GM18511 (cell line): ENCODE measurements around the gene MISP.
A peak's percentile ranks its signal among the peaks of the same experiment; 100 is the strongest.

Experiments used
- ATAC-seq: cut with Tn5 transposase; IDR thresholded peaks from one replicate; pipeline ENCODE4 v1.9.1; 2021; ENCODE audit warnings: mild to moderate bottlenecking, moderate library complexity; ENCODE audit not compliant: unreplicated experiment

Gene MISP

DNA sequence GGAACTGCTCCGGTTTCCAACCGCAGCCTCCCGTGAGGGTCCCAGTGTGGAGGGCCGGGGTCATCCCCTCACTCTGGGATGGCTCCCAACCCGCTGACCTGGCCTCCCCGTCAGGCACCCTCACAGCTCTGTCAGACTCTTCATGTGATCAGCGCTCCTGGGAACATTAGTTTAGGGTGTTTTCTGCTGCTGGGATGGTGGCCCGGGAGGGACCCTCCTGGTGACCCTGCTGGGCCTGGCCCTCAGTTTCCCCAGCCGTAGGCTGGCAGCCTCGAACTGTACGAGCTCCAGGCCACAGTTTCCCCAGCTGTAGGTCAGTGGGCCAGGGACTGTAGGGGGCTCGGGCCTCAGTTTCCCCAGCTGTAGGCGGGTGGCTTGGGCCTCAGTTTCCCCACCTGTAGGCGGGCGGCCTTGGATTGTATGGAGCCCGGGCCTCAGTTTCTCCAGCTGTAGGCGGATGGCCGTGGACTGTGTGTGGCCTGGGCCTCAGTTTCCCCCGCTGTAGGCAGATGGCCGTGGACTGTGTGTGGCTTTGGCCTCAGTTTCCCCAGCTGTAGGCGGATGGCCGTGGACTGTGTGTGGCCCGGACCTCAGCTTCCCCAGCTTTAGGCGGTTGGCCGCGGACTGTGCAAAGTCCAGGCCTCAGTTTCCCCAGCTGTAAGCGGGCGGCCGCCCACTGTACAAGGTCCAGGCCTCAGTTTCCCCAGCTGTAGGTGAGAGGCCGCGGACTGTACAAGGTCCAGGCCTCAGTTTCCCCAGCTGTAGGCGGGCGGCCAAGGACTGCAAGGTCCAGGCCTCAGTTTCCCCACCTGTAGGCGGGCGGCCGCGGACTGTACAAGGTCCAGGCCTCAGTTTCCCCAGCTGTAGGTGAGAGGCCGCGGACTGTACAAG is 45.0 kb downstream of the MISP start:
- no peak for ATAC-seq

DNA sequence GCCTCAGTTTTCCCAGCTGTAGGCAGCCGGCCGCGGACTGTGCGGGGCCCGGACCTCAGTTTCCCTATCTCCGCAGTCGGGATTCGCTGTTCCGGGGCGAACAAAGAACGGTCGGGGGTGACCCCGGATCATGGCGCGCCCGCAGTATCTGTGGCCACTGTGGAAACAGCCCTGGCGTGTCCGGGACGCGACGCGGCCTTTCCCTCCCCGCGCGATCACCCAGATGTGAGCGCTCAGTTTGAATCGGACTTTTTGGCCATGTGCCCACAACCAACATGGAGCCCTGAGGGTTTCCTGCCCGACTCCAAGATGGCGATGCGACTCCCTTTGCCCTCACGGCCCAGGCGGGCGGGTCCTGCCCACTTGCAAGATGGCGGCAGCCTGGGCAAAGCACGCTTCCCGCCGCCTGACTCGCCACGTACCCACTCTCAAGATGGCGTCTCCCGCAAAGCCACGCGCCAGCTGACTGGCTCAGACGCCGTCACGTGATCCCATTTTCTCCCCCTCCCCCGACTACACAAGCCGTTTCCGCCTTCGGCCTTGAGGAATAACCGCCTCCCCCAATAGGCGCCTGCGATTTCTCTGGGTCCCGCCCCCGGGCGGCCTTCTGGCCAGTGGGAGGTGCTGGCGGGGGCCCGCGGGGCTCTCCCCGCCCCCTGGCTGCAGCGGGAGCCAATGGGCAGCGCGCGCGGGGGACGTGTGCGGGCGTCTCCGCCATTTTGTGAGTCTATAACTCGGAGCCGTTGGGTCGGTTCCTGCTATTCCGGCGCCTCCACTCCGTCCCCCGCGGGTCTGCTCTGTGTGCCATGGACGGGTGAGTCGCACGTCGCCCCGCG is 46.0 kb downstream of the MISP start, which contains the start of gene PTBP1:
Gene PTBP1, plus strand, starts transcription at position 761 of the 836 bp plus-strand sequence. Its CDS starts 46 bp downstream, at position 807.
- ATAC-seq: peak; percentile 81

DNA sequence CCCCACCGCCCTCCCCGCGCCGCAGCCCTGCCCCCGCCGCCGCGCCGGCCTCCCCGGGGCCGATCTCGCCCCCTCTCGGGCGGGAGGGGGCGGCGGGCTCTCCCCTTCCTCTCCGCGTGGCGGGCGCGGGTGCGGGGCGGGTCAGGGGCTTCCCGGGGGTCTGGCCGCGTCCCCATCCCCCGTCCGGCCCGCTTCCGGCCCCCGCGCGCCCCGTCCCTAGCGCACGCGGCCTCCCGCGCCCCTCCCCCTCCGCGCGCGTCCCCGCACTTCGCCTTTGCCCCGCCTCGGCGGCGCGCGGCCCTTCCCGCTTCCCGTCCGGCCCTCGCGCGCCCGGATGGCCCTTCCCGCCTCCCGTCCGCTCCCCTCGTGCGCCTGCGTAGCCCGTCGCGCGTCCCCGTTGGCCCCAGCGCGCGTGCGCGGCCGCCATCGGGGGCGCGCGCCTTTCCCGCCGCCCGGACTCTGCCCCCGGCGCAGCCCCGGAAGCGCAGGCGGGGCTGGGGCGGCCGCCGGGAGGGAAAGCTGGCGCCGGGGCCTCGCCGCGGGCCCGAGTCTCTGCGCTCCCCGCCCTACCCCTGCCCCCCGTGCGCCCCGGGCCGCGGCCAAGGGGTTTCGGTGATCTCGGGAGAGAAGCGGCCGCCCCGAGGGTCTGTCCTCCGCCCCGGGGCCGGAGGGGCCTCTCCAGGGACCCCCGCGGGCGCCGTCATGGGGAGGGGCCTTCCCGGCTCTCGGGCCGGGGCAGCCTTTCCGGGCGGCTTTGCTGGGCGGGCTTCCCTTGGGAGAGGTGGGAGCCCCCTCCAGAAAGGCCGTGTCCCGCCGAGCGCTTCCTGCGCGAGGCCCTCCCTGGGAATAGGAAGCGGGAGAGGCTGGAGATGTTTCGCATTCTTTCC is 46.9 kb downstream of the MISP start:
- ATAC-seq: peak; percentile 37

DNA sequence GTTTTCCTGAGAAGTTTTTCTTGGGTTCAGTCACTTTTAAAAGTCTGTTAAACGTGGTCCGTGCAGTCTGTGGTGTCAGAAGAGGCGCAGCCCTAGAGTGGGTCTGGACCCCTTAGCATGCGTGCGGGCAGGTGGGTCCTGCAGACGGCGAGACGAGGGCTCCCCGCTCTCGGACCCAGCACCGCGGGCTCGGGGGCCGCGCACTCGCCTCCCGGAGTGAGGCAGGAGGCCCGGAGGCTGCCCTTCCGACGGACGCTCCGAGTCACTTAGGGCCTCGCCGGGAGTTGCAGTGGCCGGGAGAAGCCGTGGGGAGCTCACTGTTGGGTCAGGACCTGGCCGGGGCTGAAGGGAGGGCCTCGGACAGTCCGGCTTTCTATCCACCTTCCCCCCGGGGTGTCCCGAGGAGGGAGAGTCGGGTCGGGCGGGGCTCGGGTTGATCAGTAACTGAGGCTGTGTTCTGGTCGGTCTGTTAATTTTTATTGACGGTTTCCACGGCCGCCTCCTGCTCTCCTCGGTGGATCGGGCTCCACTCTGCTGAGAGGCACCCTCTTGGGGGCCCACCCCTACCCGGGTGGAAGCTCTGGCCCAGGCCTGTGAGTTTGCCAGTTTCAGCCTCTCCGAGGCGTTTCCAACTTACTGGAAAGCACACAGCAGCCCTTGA is 47.6 kb downstream of the MISP start:
- no peak for ATAC-seq

DNA sequence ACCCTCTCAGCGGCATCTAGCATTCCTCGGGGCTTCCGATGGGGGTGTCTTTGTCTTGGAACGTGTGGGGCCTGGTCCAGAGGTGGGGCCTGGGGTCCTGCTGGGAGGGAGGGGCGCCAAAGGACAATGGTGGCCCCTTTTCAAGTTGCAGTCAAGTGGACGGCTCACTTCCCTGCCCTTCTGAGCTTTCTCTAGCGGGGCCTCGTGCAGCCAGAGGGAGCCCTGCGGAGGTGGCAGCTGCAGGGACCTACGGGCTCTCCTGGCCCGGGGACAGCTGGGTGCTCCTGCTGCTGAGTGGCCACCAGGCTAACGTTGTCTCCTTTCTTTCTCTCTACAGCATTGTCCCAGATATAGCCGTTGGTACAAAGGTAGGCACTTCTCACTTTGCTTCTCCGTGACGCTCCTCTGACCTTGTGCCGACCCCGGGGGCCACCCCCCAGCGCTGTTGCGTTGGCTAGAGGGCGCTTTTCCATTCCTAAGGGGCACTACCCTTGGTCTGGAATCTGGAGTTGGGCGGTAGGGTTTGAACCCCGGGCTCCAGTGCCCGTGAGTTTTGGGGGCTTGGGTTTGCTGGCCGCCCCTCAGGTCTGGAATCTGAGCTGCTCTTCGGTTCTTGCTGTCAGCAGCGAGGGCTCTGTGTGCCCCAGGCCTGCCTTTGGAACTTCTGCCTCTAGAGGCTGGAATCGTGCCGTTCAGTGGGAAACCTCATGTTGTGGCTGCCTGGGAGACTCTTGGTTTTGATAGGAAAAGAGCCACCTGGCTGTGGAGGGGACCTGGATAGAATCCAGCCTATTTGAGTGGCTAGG is 48.4 kb downstream of the MISP start:
- no peak for ATAC-seq

DNA sequence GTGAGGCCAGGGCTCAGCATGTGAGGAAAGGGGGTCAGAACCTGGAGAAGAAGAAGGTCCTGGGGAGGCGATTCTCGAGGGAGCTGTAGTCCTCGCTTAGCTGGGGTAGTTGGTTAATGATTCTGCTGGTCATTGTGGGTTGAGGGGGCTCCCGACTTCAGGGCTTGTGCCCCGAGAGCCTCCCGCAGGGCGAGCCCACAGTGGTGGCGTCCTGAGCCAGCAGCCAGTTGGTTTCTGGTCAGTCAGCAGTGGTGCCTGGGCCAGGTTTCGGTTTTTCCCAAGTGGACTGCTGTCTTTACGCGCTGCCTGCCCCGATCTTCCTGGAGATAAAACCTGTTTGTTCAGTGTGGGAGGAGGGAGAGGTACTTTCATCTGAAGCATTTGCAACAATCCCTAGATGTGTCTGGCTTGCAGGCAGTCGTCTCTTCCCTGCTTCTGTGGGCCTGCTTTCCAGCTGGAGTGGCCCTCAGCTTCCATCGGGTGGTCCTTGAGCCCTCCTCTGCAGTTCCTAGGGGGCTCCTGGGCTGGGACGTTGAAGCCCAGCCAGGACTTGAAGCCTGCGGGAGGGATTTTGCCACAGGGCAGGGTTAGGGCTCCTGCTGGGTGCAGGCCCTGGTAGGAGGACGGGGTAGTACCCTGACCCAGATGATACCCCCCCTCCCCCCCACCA is 49.6 kb downstream of the MISP start:
- ATAC-seq: no peak

DNA sequence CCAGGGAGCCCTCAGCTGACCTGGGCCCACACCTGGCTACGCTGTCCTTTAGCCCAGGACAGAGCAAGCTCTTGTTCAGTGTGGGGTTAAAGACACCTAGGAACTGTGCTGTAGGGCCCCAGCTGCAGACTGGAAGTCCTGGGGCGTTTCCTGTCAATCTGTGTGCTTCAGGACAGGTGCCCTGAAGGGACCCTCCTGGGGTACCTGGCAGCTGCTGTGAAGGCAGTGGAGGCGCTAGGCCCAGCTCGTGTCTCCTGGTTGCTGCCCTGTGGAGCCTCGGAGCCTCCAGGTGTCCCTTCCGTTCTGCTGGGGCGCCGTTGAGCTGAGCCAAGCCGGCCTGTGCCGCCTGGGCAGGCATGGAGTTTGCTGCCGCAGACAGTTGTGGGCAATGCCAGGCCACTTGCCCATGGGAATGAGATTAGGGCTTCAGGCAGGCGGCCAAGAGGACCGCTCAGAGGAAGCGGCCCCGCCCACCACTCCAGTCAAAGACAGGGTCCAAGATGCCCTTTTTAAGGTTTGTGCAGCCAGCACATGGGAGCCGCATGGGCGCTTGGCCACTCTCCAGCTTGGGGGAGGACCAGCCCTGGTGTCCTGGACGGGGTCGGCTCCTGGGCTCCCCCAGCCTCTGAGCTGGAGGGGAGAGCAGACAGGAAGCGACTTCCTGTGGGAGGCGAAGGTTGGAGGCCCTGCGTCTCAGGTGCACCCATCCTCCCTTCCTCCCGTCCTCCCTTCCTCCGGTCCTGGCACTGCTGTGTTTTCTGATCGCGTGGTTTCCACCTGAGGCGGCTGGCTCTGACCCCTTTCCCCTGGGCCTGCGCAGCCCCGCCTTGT is 50.3 kb downstream of the MISP start:
- ATAC-seq: no peak

DNA sequence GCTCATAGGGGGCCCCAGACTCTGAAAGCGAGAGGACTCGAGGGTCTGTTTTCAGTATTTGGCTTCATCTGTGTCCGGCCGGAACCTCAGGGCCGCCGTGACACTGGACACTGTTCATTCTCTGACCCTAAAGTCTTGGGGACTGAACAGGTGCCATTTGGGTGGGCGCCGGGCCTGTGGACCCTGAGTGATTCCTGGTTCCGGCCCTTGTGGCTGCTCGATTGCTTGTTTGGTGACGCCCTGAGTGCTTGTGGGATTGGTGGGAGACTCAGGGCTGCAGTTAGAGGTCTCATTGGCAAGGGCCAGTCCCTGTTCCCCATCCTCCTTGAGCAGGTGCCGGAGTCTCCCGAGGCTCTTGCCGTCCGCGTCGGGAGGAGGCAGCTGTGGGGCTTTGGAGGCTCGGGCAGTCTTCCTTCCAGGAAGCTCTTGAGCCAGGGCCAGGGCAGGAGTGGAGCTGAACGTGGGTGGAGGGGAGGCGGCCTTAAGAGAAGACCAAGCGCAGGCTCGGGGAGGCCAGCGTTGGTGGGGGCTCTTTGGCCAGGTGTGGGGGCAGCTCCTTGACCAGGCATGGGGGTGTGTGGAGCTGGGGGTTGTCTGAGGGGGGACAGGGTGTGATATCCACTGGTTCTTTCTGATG is 51.1 kb downstream of the MISP start:
- no peak for ATAC-seq

DNA sequence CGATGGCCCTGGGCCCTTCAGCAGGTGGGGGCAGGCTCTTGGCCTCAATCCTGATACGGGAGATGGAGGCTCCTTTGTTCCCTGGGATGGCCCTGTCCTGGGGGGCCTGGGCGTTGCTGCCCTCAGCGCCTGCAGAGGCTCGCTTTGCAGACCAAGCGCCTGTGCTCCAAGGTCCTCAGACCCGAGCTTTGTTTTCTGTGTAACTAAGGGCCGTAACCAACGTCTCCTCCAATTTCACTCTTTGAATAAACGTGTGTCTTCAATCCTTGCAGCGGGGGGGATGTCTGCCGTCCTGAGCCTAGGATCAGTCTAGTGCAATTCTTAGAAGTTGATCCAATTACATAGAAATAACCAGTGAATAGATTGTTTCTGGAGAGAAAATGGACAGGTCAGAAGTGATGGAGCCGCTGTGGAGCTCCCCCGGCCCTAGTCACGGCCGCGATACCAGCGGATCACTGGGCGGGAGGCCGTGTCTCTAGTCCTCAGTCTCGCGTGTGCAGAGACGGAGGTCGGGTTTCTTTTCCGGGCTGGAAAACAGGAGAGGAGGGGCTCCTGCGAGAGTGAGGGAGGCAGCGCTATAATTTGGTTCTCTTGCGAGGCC is 51.7 kb downstream of the MISP start:
- no peak for ATAC-seq

DNA sequence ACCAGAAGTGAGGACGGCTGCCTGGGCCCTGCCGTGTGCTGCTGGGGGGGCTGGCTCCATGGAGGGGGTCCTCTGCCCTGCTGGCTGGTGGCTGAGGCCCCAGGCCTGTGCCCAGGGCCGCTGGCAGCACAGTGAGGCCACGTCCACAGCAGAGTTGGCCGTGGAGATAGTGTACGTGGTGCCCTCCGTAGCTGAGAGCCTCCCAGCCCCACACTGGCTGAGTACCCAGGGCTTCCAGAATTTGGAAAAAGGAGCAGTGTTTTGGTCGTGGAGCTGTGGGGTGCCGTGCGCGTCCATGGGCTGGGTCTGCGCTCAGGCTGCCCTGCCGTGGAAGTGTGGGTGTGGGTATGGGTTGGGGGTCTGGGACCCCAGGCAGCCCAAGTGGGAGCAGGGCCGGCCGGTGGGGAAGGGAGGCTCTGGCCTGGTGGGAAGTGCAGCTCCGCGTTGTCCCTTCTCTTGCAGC is 52.2 kb downstream of the MISP start:
- ATAC-seq: no peak

DNA sequence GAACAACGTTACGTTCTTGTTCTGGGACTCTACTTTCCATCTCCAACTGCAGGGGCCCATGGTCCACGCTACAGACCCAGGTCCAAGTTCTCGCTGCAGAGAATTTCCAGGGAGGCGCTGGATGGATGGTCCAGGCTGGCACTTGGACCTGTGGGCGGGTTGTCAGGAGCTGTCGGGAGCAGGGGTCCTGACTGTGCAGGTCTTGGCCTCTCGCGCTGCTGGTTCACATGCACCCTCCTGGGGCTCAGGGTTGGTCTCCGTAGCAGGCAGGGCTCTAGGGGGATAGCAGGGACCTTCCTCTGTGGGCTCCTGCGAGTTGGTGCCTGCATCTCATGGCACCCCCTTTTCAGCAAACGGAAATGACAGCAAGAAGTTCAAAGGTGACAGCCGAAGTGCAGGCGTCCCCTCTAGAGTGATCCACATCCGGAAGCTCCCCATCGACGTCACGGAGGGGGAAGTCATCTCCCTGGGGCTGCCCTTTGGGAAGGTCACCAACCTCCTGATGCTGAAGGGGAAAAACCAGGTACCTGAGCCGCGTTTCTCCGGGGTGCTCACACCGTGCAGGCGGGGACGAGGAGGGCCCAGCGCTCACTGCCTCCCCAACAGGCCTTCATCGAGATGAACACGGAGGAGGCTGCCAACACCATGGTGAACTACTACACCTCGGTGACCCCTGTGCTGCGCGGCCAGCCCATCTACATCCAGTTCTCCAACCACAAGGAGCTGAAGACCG is 52.9 kb downstream of the MISP start:
- no peak for ATAC-seq

DNA sequence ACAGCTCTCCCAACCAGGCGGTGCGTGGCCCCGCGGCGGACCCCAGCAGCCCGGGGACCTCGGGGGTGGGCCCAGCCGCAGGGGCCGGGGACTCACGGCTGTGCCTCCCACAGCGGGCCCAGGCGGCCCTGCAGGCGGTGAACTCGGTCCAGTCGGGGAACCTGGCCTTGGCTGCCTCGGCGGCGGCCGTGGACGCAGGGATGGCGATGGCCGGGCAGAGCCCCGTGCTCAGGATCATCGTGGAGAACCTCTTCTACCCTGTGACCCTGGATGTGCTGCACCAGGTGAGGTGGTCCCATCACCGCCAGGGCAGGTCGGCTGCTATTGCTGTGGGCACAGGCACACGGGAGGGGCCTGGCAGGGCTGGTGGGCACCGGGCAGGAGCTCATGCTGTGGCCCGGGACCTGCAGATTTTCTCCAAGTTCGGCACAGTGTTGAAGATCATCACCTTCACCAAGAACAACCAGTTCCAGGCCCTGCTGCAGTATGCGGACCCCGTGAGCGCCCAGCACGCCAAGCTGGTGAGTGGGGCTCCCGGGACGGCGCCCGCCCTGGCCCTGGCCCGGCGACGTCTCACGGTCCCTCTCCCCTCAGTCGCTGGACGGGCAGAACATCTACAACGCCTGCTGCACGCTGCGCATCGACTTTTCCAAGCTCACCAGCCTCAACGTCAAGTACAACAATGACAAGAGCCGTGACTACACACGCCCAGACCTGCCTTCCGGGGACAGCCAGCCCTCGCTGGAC is 53.7 kb downstream of the MISP start:
- no peak for ATAC-seq

DNA sequence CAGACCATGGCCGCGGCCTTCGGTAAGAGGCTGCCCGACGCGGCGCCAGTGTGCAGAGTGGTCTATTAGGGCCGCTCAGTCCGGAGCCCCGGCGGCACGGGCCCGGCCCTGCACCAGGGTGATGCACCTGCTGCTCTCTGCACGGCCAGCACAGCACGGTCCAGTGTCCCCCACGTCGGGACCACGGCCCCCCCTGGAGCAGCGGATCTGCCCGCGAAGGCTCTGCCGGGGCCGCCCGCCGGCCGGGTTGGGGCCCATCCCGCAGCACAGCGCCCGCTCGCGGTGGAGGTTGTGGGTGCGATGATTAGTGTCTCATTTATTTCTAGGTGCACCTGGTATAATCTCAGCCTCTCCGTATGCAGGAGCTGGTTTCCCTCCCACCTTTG is 54.2 kb downstream of the MISP start:
- ATAC-seq: no peak

DNA sequence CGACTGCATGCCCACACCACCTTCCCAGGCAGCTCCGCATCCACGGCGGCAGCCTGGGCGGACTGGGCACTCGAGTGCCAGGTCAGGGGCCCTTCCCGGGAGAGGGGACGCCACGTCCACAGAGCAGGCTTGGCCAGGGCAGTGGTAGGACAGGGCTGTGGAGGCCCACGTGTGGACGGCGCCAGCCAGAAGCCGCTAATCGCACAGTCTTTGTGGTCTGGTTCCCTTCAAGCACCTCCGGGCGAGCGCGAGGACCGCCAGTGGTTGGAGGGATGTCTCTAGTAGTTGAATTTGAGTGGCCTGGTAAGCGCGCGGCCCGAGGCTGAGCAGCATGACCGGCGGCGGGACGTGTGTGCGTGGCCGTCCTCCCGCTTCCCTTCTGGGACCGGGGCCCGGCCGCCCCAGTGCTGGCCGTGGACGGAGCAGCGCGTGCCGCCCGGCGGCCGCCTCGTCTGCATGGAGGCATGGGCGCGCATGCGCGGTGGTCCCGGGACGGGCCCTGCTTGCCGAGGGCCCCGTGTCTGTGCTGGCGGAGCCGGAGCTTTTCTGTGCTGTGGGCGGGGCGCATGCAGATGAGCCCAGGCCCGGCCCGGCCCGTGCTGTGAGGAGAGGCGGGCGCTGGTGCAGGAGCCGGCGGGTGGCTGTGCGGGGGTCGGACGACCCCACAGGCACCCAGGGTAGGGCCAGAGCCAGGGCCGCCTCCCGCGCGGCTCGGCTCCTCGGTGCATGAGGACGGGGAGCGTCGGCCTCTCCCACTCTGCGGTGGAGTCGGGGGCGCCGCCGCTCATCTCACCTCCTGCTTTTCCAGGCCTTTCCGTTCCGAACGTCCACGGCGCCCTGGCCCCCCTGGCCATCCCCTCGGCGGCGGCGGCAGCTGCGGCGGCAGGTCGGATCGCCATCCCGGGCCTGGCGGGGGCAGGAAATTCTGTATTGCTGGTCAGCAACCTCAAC is 55.0 kb downstream of the MISP start:
- ATAC-seq: no peak
